ENCODE measurements around the gene LRRC8E. TPM values are rescaled to one million over a fixed set of nuclear protein-coding genes. Genes with fewer than 3 reads are reported as not detected.

Gene LRRC8E
- total RNA-seq, 4 donors from 2014 or later, result 0.79 to 6.5 (median 3.0) TPM

DNA sequence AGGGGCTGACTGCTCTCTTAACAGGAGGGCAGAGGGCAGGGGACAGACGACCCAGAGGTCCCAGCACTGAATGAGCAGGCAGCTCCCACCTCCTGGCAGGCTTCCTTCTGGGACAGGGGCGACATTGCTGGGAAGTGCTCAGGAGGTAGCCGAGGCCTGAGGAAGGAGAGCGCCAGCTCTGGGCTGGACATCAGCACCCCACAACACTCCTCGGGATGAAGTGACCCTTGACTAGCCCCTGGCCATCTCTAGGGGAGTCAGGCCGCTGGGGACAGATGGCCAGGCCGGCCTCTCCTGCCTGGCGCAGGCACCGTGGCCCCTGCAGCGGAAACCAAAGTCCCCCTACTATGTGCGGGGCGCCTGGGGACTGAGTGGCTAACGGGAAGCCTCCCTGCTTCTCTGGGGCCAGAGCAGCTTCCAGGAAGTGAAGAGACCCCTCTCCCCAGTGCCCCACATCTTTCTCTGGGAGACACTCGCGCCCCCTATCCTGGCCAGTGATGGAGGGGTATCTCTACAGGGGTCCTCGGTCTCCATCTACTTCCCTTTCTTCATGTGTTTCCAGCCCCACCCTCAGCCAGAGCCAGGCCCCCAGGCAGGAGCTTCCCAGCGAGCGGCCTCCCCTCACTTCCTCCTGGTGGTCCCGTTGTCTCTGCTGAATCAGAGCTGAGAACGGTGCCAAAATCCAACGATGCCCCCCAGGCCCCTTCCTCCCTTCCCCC, 24.2 kb upstream of the LRRC8E start:
- DNase-seq (ENCODE audit: low spot score) (no peak), ATAC-seq (ENCODE audit: low FRiP score) (no peak)
- TF ChIP-seq, protein P1, sequence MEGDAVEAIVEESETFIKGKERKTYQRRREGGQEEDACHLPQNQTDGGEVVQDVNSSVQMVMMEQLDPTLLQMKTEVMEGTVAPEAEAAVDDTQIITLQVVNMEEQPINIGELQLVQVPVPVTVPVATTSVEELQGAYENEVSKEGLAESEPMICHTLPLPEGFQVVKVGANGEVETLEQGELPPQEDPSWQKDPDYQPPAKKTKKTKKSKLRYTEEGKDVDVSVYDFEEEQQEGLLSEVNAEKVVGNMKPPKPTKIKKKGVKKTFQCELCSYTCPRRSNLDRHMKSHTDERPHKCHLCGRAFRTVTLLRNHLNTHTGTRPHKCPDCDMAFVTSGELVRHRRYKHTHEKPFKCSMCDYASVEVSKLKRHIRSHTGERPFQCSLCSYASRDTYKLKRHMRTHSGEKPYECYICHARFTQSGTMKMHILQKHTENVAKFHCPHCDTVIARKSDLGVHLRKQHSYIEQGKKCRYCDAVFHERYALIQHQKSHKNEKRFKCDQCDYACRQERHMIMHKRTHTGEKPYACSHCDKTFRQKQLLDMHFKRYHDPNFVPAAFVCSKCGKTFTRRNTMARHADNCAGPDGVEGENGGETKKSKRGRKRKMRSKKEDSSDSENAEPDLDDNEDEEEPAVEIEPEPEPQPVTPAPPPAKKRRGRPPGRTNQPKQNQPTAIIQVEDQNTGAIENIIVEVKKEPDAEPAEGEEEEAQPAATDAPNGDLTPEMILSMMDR (IDR thresholded peaks at IDR 0.05), result no peak

DNA sequence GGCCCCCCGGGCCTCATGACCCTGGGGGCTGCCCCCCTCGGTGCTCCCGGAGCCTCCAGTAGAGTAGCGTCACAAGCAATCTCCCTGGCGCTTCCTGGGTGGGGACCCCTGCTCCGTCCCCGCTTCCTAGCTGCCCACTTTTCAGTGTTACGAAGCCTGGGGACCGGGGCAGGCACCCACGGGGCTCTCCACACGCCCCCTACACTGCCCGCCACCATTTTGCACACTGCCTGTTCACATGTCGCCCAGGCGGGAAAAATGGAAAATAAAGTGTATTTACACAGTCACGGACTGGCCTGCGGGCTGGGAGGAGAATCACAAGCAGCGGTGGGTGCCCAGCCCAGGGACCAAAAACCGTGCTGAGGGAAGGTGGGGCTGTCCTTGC, 23.6 kb upstream of the LRRC8E start:
- ATAC-seq (ENCODE audit: low FRiP score) (no peak), DNase-seq (ENCODE audit: low spot score) (no peak)
- TF ChIP-seq, protein P1 (IDR thresholded peaks at IDR 0.05), result no peak

DNA sequence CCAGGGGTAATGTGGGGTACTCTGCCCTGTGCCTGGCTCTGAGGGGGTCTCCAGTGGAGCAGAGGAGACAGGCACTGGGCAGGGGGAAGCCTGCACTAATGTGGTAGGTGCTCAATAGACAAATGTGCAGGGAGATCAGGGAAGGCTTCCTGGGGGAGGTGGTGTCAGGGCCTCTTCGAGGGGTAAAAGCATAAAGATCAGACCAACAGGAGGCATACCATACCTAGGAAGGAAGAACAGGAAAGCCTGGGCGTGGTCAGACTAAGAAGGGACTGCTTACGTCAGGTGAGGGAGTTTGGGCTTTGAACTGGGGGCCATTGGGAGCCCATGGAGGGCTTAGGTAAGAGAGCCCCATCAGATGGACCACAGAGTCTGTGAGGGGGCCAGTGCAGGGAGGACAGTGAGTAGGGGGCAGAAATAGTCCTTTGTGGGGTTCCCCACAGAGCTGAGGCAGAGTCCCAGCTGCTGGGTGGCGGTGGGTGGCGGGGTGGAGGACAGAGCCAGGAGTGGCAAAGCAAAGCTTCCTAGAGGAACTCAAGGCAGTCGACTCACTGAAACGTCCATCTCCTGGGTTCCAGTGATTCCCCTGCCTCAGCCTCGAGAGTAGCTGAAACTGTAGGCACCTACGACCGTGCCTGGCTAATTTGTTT, 22.9 kb upstream of the LRRC8E start:
- ATAC-seq (ENCODE audit: low FRiP score), result no peak
- DNase-seq (ENCODE audit: low spot score), result no peak
- TF ChIP-seq, protein P1 (IDR thresholded peaks at IDR 0.05), result no peak

DNA sequence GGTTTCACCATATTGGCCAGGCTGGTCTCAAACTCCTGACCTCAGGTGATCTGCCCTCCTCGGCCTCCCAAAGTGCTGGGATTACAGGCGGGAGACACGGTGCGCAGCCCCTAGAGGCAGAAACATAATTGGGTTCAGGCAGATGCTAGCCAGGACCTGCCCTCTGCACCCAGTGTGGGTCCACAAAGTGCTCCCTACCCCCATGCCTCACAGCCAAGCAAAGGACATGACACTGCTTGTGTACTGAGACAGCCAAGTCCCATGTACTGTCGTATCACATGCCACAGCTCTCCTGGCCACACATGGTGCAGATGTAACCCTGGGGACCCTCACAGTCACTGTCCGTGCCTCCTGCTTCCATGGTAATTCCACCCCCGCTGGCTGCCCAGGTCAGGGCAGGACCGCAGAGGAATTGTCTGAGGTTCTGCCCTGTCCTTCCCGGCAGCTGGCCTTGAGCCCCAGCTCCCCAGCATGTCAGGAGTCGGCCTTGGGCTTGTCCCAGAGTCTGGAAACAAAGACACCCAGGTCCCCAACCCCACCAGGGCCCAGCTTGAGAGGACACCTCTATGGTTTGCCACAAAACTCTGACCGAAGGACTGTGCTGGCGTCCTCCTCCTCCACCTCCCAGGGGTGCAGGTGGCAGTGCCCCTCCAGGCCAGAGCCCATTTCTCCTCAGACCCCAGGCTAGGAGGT, 21.8 kb upstream of the LRRC8E start:
- TF ChIP-seq, protein P1 (IDR thresholded peaks at IDR 0.05), result no peak
- DNase-seq (ENCODE audit: low spot score) (no peak), ATAC-seq (ENCODE audit: low FRiP score) (no peak)

DNA sequence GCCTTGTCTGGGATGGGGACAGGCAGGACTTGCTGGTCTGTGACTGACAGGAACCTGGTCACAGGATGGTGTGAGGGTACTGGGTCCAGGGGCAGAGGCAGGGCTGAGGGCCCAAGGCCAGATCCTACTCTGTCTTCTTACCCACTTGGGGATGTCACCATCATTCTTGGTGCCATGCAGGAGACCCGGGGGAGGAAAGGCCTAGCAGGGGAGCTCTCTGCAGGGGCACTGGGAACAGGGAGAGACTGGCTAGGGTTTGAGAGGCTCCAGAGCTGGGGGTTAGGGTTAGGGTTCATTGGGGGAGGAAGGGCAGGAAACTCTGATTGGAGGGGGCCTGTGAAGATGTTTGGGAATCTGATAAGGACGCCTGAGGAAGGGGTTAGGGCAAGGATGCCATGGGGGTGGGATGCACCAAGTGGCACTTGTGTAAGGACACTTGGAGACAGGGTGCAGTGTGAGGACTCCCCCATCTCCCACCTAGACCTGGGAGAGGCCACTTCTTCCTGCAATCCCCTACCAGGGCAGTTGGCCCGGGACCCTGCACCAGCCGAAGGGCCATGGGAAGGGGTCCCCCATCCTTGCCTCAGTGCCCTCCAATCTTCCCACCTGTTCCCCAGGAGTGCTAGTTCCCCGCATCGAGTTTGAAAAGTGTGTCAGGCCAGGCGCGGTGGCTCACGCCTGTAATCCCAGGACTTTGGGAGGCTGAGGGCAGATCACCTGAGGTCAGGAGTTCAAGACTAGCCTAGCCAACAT, 21.0 kb upstream of the LRRC8E start:
- DNase-seq (ENCODE audit: low spot score) (no peak), ATAC-seq (ENCODE audit: low FRiP score) (no peak)
- TF ChIP-seq, protein P1 (IDR thresholded peaks at IDR 0.05), result no peak

DNA sequence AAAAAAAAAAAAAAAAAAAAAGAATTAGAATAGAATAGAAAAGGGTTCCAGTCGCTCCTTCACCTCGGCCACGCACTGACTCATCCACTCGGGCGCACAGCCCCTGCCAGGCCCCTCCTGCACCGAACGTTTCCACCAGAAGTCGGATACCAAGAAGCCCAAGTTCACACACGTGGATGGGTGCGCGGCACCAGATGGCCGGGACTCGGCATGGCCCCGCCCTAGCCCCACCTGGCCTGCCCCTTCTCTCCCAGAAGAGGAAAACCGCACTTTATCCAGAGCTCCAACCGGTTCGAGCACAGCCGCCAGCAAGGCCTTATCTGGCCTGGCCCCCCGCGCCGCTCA, 20.0 kb upstream of the LRRC8E start:
- TF ChIP-seq, protein P1 (IDR thresholded peaks at IDR 0.05), result no peak
- ATAC-seq (ENCODE audit: low FRiP score) (no peak), DNase-seq (ENCODE audit: low spot score) (no peak)
